AG10803 (cell line): ENCODE data around the gene TMEM86A.

Source experiments
- DNase-seq: peaks from one replicate; pipeline ENCODE4 v3.0.0; 2010; ENCODE audit warnings: low read depth
- H3K4me3 ChIP-seq: 2 replicates; pipeline ENCODE4 v1.5.1; 2011; ENCODE audit warnings: mild to moderate bottlenecking, low read length, control low read depth
- CTCF ChIP-seq: conservative IDR thresholded peaks from 2 replicates; pipeline ENCODE4 v1.5.1; 2011; ENCODE audit warnings: mild to moderate bottlenecking, low read length, control low read depth, inconsistent platforms

The TMEM86A gene

GRCh38 chr11:18745251-18745650 lies 46.7 kb downstream of the TMEM86A start:
- TF ChIP-seq CTCF = no peak
- DNase-seq = no peak
- H3K4me3 ChIP-seq = no peak overlapping the region

DNA sequence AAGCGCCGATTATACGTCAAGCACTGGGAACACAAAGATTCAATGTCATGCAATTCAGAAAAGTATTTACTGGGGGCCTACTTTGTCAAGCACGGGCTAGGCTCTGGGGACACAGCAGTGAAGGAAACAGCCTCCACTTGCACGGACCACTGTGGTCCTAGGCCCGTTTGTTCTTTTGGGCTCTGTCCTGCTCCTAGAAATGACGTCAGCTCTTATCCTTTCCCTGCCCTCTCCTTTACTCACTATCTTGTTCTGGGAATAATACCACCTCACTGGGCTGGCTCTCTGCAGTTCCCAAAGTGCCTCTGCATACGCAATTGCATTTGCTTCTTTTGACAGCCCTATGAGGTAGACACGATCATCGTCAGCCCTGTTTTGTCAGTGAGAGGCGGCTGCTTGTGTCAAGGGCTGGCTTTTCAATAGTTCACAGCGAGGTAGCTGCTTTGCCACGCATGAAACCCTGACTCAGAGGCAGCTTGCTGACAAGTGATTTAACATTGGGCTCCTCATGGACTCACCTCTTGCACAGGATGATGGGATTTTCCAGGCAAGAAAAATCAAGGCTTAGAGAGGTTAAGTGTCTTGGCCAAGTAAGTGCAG lies 50.3 kb downstream of the TMEM86A start:
- no peak overlapping the region for H3K4me3 ChIP-seq
- DNase-seq = no peak
- no peak for TF ChIP-seq CTCF

DNA sequence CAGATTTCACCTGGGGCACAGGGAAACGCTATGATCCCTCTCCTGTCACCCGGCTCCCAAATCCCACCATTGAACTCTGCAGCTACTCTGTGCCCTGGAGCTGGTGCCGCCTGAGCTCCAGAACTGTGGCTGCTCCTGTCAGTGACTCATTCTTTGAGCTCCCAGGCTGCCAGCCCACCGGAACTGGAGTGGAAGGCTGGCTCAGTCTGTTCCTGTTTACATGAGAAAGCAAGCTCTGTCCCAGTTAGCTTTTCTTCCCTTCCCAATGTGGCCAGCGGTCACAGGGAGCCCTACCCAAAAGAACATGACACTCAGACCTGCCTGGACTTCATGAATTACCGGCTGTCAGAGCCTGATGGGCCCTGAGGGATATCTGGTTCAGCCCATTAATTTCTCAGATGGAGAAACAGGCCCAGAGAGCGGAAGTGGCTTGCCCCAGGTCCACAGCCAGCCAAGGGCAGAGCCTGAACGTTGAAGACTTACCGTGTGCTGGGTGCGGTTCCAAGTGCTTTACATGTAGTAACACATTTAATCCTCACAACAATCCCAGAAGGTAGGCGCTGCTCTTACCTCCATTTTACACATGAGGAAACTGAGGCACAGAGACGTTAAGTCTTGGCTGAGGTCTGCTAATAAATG lies 51.2 kb downstream of the TMEM86A start:
- no peak overlapping the region for H3K4me3 ChIP-seq
- TF ChIP-seq CTCF = no peak
- peak; percentile 67 for DNase-seq

- DNase-seq = no peak
- H3K4me3 ChIP-seq = no peak overlapping the region
- TF ChIP-seq CTCF = no peak
These were observed 52.4 kb downstream of the TMEM86A start for GRCh38 chr11:18750944-18751343.

- no peak overlapping the region for H3K4me3 ChIP-seq
- DNase-seq = no peak
- no peak for TF ChIP-seq CTCF
These were observed 53.9 kb downstream of the TMEM86A start for GRCh38 chr11:18752502-18752901.

DNA sequence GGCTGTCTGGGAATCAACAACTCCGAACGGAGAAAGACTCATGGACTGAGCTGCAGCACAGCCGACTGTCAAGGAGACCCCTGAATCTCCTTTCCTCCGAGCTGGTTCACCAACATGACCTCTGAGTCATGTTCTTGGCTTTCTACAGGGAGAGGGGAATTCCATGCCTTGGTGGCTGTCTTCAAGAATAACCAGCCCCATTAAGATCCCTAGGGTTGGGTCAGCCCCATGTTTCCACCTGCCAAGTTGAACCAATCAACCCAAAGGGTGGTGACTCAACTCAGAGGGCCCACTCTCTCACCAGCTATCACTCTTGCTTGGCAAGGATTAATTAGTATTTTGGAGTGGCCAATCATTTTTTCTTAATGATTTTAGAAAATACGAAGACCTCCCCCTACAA lies 55.7 kb downstream of the TMEM86A start:
- no peak for TF ChIP-seq CTCF
- no peak overlapping the region for H3K4me3 ChIP-seq
- DNase-seq = no peak
